Fibroblast of lung (primary cell): ENCODE data around the gene LRP10.

Experiments
- EZH2 ChIP-seq: IDR thresholded peaks from 2 replicates; pipeline ENCODE4 v1.5.1; 2012; ENCODE audit warnings: low read length, control low read depth, mild to moderate bottlenecking; ENCODE audit errors: missing control alignments
- TF ChIP-seq, protein P1 (sequence below), 2 donors: IDR thresholded peaks in 1 of 2; conservative IDR thresholded peaks in 1 of 2; 1 replicate in 1 of 2; 2 replicates in 1 of 2; pipeline ENCODE4 v1.5.1; 2011 to 2012; ENCODE audit warnings: low read length in 2 of 2, control low read depth in 1 of 2, inconsistent platforms in 1 of 2, low read depth in 1 of 2, mild to moderate bottlenecking in 1 of 2

GRCh38 chr14:22877000-22877501 is 5.5 kb downstream of the LRP10 start:
- TF ChIP-seq, protein P1, sequence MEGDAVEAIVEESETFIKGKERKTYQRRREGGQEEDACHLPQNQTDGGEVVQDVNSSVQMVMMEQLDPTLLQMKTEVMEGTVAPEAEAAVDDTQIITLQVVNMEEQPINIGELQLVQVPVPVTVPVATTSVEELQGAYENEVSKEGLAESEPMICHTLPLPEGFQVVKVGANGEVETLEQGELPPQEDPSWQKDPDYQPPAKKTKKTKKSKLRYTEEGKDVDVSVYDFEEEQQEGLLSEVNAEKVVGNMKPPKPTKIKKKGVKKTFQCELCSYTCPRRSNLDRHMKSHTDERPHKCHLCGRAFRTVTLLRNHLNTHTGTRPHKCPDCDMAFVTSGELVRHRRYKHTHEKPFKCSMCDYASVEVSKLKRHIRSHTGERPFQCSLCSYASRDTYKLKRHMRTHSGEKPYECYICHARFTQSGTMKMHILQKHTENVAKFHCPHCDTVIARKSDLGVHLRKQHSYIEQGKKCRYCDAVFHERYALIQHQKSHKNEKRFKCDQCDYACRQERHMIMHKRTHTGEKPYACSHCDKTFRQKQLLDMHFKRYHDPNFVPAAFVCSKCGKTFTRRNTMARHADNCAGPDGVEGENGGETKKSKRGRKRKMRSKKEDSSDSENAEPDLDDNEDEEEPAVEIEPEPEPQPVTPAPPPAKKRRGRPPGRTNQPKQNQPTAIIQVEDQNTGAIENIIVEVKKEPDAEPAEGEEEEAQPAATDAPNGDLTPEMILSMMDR (conservative IDR thresholded peaks at IDR 0.05 in 1 of 2, IDR thresholded peaks at IDR 0.05 in 1 of 2; ENCODE audit: low read depth in 1 of 2, low read length in 2 of 2), result no peak
- TF ChIP-seq EZH2, result no peak
